Duodenal mucosa (tissue), 2 donors: ENCODE measurements around the gene PRR16.

Source experiments
- H3K27ac ChIP-seq: one replicate; pipeline ENCODE4 v1.7.0; 2013; ENCODE audit warnings: low read depth, low read length
- H3K27me3 ChIP-seq, 2 donors: one replicate each; pipeline ENCODE4 v1.7.0; 2013; ENCODE audit warnings: low read length in 2 of 2, control low read depth in 1 of 2; ENCODE audit not compliant: insufficient read depth in 2 of 2, control insufficient read depth in 1 of 2
- H3K36me3 ChIP-seq, 2 donors: one replicate each; pipeline ENCODE4 v1.7.0; 2013; ENCODE audit warnings: low read length in 2 of 2, control low read depth in 1 of 2; ENCODE audit not compliant: insufficient read depth in 2 of 2, control insufficient read depth in 1 of 2
- H3K4me1 ChIP-seq, 2 donors: one replicate each; pipeline ENCODE4 v1.7.0; 2013; ENCODE audit warnings: low read length in 2 of 2, control low read depth in 1 of 2; ENCODE audit not compliant: insufficient read depth in 2 of 2, control insufficient read depth in 1 of 2
- H3K4me3 ChIP-seq, 2 donors: one replicate each; pipeline ENCODE4 v1.7.0; 2013; ENCODE audit warnings: low read length in 2 of 2, low read depth in 1 of 2
- H3K9ac ChIP-seq, 2 donors: one replicate each; pipeline ENCODE4 v1.7.0; 2013; ENCODE audit warnings: low read length in 2 of 2, low read depth in 1 of 2
- H3K9me3 ChIP-seq, 2 donors: one replicate each; pipeline ENCODE4 v1.7.0; 2013; ENCODE audit warnings: low read length in 2 of 2, control low read depth in 1 of 2; ENCODE audit not compliant: control insufficient read depth in 1 of 2

Gene PRR16

GRCh38 chr5:120600639-120601038 is 136.5 kb downstream of the PRR16 start:
- Histone ChIP-seq H3K4me3 (no peak overlapping the region), H3K9me3 (no peaks in the 10 kb centered on the region), H3K27ac (no peak overlapping the region), H3K27me3 (no peaks in the 10 kb centered on the region), H3K9ac (no peak overlapping the region), H3K36me3 (no peaks in the 10 kb centered on the region), H3K4me1 (no peaks in the 10 kb centered on the region)

GRCh38 chr5:120602033-120602432 is 137.9 kb downstream of the PRR16 start:
- Histone ChIP-seq H3K27ac (no peak overlapping the region), H3K36me3 (no peaks in the 10 kb centered on the region), H3K27me3 (no peaks in the 10 kb centered on the region), H3K9ac (no peak overlapping the region), H3K4me1 (no peaks in the 10 kb centered on the region), H3K9me3 (no peaks in the 10 kb centered on the region), H3K4me3 (no peak overlapping the region)

GRCh38 chr5:120604884-120605283 is 140.8 kb downstream of the PRR16 start:
- no peak overlapping the region for H3K9ac ChIP-seq
- no peaks in the 10 kb centered on the region for H3K4me1 ChIP-seq
- H3K4me3 ChIP-seq: no peak overlapping the region
- no peaks in the 10 kb centered on the region for H3K27me3 ChIP-seq
- no peak overlapping the region for H3K27ac ChIP-seq
- H3K36me3 ChIP-seq: no peaks in the 10 kb centered on the region
- H3K9me3 ChIP-seq: no peaks in the 10 kb centered on the region

GRCh38 chr5:120605325-120606079 is 141.4 kb downstream of the PRR16 start:
- Histone ChIP-seq H3K27me3 (no peaks in the 10 kb centered on the region), H3K9ac (no peak overlapping the region), H3K27ac (no peak overlapping the region), H3K9me3 (no peaks in the 10 kb centered on the region), H3K36me3 (no peaks in the 10 kb centered on the region), H3K4me1 (no peaks in the 10 kb centered on the region), H3K4me3 (no peak overlapping the region)

- Histone ChIP-seq H3K9ac (no peak overlapping the region), H3K9me3 (no peaks in the 10 kb centered on the region), H3K27ac (no peak overlapping the region), H3K27me3 (no peaks in the 10 kb centered on the region), H3K4me3 (no peak overlapping the region), H3K36me3 (no peaks in the 10 kb centered on the region), H3K4me1 (no peaks in the 10 kb centered on the region)
Observed at GRCh38 chr5:120609570-120609969, 145.5 kb downstream of the PRR16 start.

GRCh38 chr5:120610145-120610544 is 146.0 kb downstream of the PRR16 start:
- Histone ChIP-seq H3K27me3 (no peaks in the 10 kb centered on the region), H3K36me3 (no peaks in the 10 kb centered on the region)

GRCh38 chr5:120613729-120614128 is 149.6 kb downstream of the PRR16 start:
- no peaks in the 10 kb centered on the region for H3K27me3 ChIP-seq
- no peak overlapping the region for H3K9ac ChIP-seq
- no peaks in the 10 kb centered on the region for H3K36me3 ChIP-seq
- no peaks in the 10 kb centered on the region for H3K4me1 ChIP-seq
- no peaks in the 10 kb centered on the region for H3K9me3 ChIP-seq
- no peak overlapping the region for H3K27ac ChIP-seq
- H3K4me3 ChIP-seq: no peak overlapping the region

More at GRCh38 chr5:120610145-120610544, 146.0 kb downstream of the PRR16 start:
- Histone ChIP-seq H3K4me3 (no peak overlapping the region), H3K4me1 (no peaks in the 10 kb centered on the region), H3K27ac (no peak overlapping the region), H3K9me3 (no peaks in the 10 kb centered on the region), H3K9ac (no peak overlapping the region)

GRCh38 chr5:120614531-120615180 is 150.6 kb downstream of the PRR16 start:
- Histone ChIP-seq H3K27ac (no peak overlapping the region), H3K36me3 (no peaks in the 10 kb centered on the region), H3K9me3 (no peaks in the 10 kb centered on the region), H3K4me1 (no peaks in the 10 kb centered on the region), H3K27me3 (no peaks in the 10 kb centered on the region), H3K4me3 (no peak overlapping the region), H3K9ac (no peak overlapping the region)

- no peak overlapping the region for H3K4me3 ChIP-seq
- no peak overlapping the region for H3K9ac ChIP-seq
- no peaks in the 10 kb centered on the region for H3K9me3 ChIP-seq
- no peaks in the 10 kb centered on the region for H3K36me3 ChIP-seq
- no peaks in the 10 kb centered on the region for H3K4me1 ChIP-seq
- no peaks in the 10 kb centered on the region for H3K27me3 ChIP-seq
- no peak overlapping the region for H3K27ac ChIP-seq
Observed at GRCh38 chr5:120615967-120616645, 152.0 kb downstream of the PRR16 start.

- Histone ChIP-seq H3K9me3 (no peaks in the 10 kb centered on the region), H3K4me3 (no peak overlapping the region), H3K9ac (no peak overlapping the region), H3K27ac (no peak overlapping the region), H3K36me3 (no peaks in the 10 kb centered on the region), H3K27me3 (no peaks in the 10 kb centered on the region), H3K4me1 (no peaks in the 10 kb centered on the region)
Observed at GRCh38 chr5:120621339-120621738, 157.2 kb downstream of the PRR16 start.
